GM18868 (cell line): Measurements from ENCODE around the gene ACSM6.
A peak's percentile ranks its signal among the peaks of the same experiment; 100 is the strongest.

Experiments
- ATAC-seq: cut with Tn5 transposase; IDR thresholded peaks from one replicate; pipeline ENCODE4 v1.9.1; 2021; ENCODE audit warnings: mild to moderate bottlenecking, moderate library complexity; ENCODE audit not compliant: unreplicated experiment

Gene ACSM6

DNA sequence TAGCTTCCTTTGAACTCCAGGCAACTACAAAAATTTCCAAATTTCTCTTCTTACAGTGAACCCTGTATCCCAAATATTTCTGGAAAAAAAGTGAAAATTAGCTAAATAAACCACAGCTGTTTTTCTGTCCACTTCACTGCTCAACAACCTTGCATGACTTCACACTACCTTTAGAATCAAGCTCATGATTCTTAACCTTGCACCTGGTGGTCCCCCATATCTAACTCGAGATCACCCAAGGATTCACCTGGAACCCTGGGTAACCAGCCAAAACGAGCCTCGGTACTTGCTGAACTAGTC lies 49.2 kb downstream of the ACSM6 start:
- ATAC-seq, result no peak

DNA sequence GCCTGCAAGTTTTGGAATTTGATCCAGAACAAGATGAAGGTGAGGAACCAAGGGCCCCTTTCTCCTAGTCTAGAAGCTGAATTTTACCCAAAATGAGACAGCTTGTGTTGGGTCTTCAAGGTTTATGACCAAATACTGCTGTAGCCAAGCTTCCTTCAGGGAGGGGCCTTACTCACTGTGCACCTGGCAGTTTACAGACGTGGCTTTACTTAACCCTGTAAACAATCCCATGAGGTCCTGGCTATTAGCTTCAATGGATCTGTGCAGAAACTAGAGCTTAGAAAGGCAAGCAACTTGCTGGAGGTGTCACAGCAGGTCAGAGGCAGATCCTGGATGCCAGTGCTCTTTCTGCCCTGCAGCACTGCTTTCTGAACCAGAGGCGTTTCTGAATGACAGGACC lies 50.1 kb downstream of the ACSM6 start:
- ATAC-seq, result no peak

DNA sequence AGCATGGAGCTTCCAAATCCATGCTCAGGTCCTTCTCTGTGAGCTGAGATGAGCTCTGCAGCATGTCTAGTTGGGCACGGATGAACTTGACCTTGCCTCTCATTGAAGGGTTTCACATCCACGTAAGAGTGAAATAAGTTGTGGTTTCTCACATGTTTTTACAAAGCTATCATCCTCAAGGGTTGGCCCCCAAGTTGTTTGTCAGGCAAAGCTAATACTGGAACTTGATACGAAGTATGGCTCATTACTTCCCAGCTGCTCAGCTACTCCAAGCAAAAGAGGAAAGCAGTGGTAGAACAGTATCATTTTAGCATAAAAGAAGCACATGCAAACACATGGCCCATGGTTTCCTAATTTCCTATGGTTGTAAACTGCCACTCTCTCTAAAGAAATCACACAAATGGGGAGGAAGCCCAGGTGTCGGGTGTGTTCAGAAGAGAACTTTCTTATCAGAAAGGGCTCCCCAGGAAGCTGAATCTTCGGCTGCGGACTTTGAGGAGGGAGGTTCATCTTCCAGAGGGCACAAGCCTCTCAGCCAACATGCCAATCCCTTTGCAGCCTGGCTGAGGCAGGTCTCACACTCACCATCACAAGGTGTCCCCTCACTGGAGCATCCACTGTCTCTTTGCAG lies 51.5 kb downstream of the ACSM6 start:
- peak; percentile 85 for ATAC-seq

DNA sequence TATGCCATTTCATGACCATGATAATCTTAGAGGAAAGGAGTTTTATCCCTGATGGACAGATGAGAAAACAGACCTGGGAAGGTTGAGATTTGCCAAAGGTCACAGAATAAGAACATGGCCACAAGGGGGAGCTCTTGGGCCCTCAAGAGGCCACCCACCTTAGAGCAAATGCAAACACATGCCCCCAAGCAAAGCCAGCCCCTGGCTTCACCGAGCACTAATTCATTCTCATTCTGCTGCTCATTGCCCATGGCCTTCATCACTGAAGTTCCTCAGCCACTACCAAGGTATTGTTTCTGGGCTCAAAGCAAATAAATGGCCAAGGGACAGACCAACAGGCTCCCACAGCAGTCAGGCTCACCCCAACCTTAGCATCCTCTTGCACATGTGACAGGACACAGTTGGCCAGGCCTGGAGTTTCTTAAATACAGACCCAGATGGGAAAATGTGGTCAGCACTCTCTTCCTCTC lies 52.6 kb downstream of the ACSM6 start:
- ATAC-seq, result peak; percentile 23

DNA sequence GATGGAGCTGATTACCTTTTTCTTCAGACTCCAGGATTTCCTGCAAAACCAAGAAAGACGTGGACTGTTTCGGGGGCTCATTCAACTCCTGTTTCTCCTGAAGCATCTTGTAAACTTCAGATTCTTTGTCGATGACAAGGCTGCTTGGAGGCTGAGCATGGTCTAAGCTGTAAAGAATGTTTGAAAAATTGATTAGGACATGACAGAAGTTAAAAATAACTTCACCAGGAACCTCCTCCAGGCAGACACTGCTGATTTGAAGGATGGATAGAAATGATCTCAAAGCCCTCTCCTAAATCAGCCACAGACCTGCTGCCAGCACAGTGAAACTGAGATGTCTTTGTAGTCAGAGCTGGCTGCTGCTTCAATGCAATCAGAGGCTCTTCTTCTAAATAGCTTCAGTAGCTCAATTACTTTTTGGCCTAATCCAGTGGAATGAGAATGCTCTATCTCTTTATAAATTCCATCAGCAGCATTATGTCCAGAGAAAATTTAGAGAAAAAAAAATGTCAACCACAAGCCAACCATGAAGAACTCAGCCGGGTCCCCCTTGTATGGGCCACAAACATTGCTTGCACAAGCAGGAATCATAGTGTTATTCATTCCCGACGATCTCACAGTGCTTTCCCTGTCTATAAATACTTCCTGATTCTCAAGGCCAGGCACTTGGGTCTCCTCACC lies 53.3 kb downstream of the ACSM6 start:
- no peak for ATAC-seq

GRCh38 chr10:95247881-95248583 lies 54.0 kb downstream of the ACSM6 start:
- ATAC-seq, result no peak

- ATAC-seq, result no peak
Measured at GRCh38 chr10:95248989-95249388, 55.0 kb downstream of the ACSM6 start.

- no peak for ATAC-seq
Measured at GRCh38 chr10:95249467-95249866, 55.4 kb downstream of the ACSM6 start.

DNA sequence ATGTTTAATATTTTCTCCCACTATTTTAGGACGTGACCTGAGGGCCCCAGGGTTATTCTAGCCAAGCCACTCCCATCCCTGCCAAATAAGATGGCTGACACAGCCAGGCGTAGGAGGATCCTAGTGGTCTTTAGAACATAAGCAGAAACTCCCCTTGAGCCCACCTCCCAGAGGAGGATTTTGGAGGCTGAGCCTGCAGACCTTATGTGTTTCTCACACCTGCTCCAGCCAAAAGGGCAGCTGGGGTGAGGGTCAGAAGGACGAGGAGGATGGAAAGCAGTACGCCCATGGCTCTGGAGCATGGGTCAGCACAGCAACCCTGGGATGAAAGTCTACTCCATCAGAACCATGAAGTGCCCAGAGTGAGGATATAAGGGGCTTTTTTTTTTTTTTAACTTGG lies 56.8 kb downstream of the ACSM6 start:
- ATAC-seq, result no peak

- ATAC-seq, result no peak
Measured at GRCh38 chr10:95253007-95253406, 59.0 kb downstream of the ACSM6 start.

DNA sequence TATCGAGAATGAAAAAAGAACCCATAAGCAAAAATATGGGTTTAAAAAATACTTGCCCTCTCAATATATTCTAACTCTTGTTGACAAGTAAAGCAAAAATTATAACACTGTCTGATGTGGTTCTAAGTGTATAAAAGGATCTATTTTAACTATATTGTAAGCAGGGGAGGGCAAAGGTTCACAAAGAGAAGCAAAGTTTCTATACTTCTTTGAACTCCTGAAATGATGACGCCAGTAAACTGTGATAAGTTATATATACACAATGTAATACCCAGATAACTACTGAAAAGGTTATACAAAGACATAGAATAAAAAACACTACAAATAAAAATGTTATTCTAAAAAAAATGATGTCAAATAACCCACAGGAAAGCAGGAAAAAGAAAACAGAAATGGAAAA lies 59.6 kb downstream of the ACSM6 start:
- no peak for ATAC-seq

DNA sequence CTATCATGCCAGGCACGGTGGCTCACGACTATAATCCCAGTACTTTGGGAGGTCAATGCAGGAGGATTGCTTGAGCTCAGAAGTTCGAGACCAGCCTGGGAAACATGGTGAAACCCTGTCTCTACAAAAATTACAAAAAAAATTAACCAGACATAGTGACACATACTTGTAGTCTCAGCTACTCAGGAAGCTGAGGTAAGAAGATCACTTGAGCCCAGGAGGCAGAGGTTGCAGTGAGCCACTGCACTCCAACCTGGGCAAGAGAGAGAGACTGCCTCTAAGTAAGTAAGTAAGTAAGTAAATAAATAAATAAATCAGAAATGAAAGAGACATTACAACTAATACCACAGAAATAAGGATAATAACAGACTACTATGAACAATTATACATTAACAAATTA lies 60.6 kb downstream of the ACSM6 start:
- peak; percentile 63 for ATAC-seq

DNA sequence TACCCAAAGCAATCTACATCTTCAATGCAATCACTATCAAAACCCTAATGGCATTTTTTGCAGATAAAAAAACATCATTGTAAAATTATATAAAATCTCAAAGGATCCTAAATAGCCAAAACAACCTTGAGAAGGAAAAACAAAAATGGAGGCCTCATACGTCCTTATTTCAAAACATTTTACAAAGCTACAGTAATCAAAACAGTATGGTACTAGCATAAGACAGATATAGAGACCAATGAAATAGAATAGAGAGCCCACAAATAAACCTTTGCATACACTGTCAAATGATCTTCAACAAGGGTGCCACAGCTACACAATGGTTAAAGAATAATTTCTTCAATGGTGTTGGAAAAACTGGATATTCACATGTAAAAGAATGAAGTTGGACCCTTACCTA lies 62.2 kb downstream of the ACSM6 start:
- ATAC-seq, result no peak

DNA sequence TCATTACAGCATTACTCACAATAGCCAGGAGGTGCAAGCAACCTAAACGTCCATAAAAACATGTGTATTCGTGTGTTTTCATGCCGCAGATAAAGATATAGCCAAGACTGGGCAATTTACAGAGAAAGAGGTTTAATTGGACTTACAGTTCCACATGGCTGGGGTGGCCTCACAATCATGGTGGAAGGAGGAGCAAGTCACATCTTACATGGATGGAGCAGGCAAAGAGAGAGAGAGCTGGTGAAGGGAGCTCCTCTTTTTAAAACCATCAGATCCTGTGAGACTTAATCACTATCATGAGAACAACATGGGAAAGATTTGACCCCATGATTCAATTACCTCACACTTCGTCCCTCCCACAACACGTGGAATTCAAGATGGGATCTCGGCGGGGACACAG lies 63.8 kb downstream of the ACSM6 start:
- no peak for ATAC-seq

GRCh38 chr10:95260397-95260881 lies 66.4 kb downstream of the ACSM6 start:
- ATAC-seq, result peak; percentile 84

DNA sequence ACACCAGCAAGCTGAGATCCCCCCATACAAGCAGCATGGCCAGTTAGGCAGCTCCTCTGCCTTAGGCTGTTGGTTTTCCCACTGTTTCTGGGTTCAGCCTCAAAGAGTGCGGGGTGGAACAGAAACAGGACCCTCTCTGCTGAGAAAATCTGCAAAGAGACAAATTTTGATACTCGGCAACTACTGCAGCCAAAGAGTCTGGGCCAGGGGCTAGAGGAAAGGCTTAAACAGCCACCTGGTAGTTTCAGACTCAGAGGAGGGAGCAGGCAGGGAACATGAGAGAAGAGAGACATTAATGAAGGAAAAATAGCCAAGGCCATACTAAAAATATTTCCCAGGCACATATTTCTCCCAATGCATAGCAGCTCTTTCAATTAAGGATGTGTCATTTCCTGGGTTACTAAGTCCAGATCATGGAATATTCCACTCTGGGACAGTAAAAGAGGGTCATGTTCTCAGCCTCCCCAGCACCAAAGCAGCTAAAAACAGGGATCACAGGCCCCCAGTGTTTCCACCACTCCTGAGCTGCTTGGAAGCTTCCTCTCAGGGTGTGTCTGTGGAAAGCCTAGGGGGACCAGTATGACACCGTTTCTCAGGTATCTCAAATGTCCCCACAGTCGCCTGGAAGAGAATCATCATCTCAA lies 67.0 kb downstream of the ACSM6 start:
- no peak for ATAC-seq

DNA sequence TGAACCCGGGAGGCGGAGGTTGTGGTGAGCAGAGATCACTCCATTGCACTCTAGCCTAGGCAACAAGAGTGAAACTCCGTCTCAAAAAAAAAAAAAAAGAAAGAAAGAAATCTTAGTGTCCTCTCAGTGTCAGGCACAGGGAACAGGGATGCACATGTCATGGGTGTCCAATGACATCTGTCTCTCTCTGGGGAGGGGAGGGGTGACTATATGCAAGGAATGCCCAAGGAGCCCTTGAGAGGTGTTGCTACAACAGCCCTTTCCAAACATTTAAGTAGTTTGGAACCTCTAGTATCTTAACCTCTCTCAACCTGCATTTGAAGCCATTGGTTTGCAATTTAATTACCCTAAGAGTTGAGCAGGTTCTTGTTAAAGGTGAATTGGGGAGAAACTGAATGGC lies 67.9 kb downstream of the ACSM6 start:
- ATAC-seq, result no peak

GRCh38 chr10:95262763-95263518 lies 68.9 kb downstream of the ACSM6 start:
- no peak for ATAC-seq

- no peak for ATAC-seq
Measured at GRCh38 chr10:95263864-95264226, 69.8 kb downstream of the ACSM6 start.

DNA sequence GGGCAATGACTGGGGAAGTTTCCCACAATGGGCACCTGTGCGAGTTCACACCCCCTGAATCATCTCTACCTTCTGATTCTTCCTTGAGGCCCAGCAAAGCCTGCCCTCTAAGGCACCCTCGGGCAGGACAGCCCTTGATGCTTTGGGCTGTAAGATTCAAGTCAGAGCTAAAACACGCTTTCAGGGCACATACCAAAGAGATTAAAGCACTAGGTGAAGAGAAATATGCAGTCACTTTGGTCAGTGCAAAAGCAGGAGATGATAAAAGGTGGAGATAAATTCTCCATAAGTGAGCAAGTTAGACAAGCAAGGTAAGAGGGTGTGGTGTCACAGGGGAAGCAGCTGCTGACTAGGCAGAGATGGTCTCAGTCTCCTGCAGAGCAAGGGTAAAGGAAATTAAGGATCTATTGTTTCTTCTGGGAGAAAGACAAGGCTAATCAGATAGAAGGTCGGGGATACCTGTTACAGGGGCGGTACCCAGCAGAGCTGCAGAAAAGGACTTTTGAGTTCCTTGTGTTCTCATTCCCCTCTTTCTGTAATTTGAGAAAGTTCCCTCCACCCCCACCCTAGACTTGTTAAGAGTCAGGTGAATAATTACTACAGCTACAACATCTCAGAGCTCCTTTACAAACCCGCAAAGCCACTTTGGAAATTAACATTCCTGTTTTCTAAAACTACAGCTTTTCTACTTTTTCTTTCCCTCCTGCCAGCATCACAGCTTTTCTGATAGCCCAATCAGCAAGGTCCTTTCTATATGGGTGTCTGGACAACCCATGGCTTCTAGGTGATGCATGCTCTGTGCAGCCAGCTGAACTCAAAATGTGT lies 70.4 kb downstream of the ACSM6 start:
- no peak for ATAC-seq
